Parathyroid adenoma (tissue), 2 donors: ENCODE data around the gene SEC61A2.

Experiments
- H2AFZ ChIP-seq: fragments of 300-600 bp; sonication (generic); one replicate; pipeline ENCODE4 v1.7.0; 2017; ENCODE audit warnings: antibody characterized with exemption, mild to moderate bottlenecking
- H3K27ac ChIP-seq: fragments of 300-600 bp; sonication (generic); one replicate; pipeline ENCODE4 v1.7.0; 2017
- H3K27me3 ChIP-seq: fragments of 300-600 bp; sonication (generic); one replicate; pipeline ENCODE4 v1.7.0; 2017; ENCODE audit warnings: low read length; ENCODE audit not compliant: control insufficient read depth, insufficient read depth
- H3K36me3 ChIP-seq: fragments of 300-600 bp; sonication (generic); one replicate; pipeline ENCODE4 v1.7.0; 2017; ENCODE audit warnings: low read length; ENCODE audit not compliant: control insufficient read depth, insufficient read depth
- H3K4me1 ChIP-seq: fragments of 300-600 bp; sonication (generic); one replicate; pipeline ENCODE4 v1.7.0; 2017; ENCODE audit warnings: control low read depth
- H3K4me2 ChIP-seq: fragments of 300-600 bp; sonication (generic); one replicate; pipeline ENCODE4 v1.7.0; 2017; ENCODE audit warnings: low read length
- H3K4me3 ChIP-seq: fragments of 300-600 bp; sonication (generic); one replicate; pipeline ENCODE4 v1.7.0; 2017; ENCODE audit warnings: low read depth, low read length
- H3K79me2 ChIP-seq: fragments of 300-600 bp; sonication (generic); one replicate; pipeline ENCODE4 v1.7.0; 2017; ENCODE audit warnings: control low read depth
- H3K9ac ChIP-seq: fragments of 300-600 bp; sonication (generic); one replicate; pipeline ENCODE4 v1.7.0; 2017; ENCODE audit warnings: mild to moderate bottlenecking
- H3K9me3 ChIP-seq: fragments of 300-600 bp; sonication (generic); one replicate; pipeline ENCODE4 v1.7.0; 2017; ENCODE audit warnings: low read length; ENCODE audit not compliant: control insufficient read depth
- CTCF ChIP-seq: fragments of 300-600 bp; sonication (generic); IDR thresholded peaks from one replicate; pipeline ENCODE4 v1.7.0; 2017; ENCODE audit warnings: antibody characterized with exemption, mild to moderate bottlenecking
- donor health status: primary hyperparathyroidism.

Gene SEC61A2

GRCh38 chr10:12186323-12186722 is 56.8 kb downstream of the SEC61A2 start:
- TF ChIP-seq CTCF: no peak
- Histone ChIP-seq H3K9me3 (no peaks in the 10 kb centered on the region), H3K4me1 (no peaks in the 10 kb centered on the region), H3K27ac (no peak overlapping the region), H3K4me2 (no peak overlapping the region), H2AFZ (no peak overlapping the region), H3K9ac (no peak overlapping the region), H3K36me3 (no peaks in the 10 kb centered on the region), H3K27me3 (no peaks in the 10 kb centered on the region), H3K4me3 (no peak overlapping the region), H3K79me2 (peaks cover 11% of the 10 kb centered on the region)

- Histone ChIP-seq H3K79me2 (peaks cover 11% of the 10 kb centered on the region), H3K27me3 (no peaks in the 10 kb centered on the region), H3K36me3 (no peaks in the 10 kb centered on the region), H3K4me1 (no peaks in the 10 kb centered on the region), H3K27ac (no peak overlapping the region), H3K4me3 (no peak overlapping the region), H2AFZ (no peak overlapping the region), H3K9ac (no peak overlapping the region), H3K9me3 (no peaks in the 10 kb centered on the region), H3K4me2 (no peak overlapping the region)
- TF ChIP-seq CTCF: no peak
Measured at GRCh38 chr10:12187321-12187905, 57.9 kb downstream of the SEC61A2 start.

GRCh38 chr10:12188656-12189055 is 59.2 kb downstream of the SEC61A2 start:
- no peaks in the 10 kb centered on the region for H3K36me3 ChIP-seq
- H3K4me1 ChIP-seq: no peaks in the 10 kb centered on the region
- peaks cover 13% of the 10 kb centered on the region for H3K79me2 ChIP-seq
- no peak overlapping the region for H3K9ac ChIP-seq
- H3K27ac ChIP-seq: no peak overlapping the region
- H3K4me3 ChIP-seq: no peak overlapping the region
- no peaks in the 10 kb centered on the region for H3K9me3 ChIP-seq
- H3K4me2 ChIP-seq: no peak overlapping the region
- TF ChIP-seq CTCF: no peak
- H2AFZ ChIP-seq: no peak overlapping the region
- no peaks in the 10 kb centered on the region for H3K27me3 ChIP-seq

GRCh38 chr10:12189426-12189825 is 59.9 kb downstream of the SEC61A2 start:
- Histone ChIP-seq H3K27ac (no peak overlapping the region), H3K79me2 (peaks cover 13% of the 10 kb centered on the region), H3K4me1 (peaks cover 4% of the 10 kb centered on the region), H3K9me3 (no peaks in the 10 kb centered on the region), H3K9ac (no peak overlapping the region), H3K4me2 (no peak overlapping the region), H2AFZ (no peak overlapping the region), H3K27me3 (no peaks in the 10 kb centered on the region), H3K4me3 (no peak overlapping the region), H3K36me3 (no peaks in the 10 kb centered on the region)
- TF ChIP-seq CTCF: no peak

GRCh38 chr10:12191715-12192114 is 62.2 kb downstream of the SEC61A2 start:
- H3K4me2 ChIP-seq: no peak overlapping the region
- no peaks in the 10 kb centered on the region for H3K36me3 ChIP-seq
- peaks cover 7% of the 10 kb centered on the region for H3K4me1 ChIP-seq
- TF ChIP-seq CTCF: no peak
- H3K9me3 ChIP-seq: no peaks in the 10 kb centered on the region
- H3K4me3 ChIP-seq: no peak overlapping the region
- no peak overlapping the region for H3K9ac ChIP-seq
- H3K27me3 ChIP-seq: no peaks in the 10 kb centered on the region
- H2AFZ ChIP-seq: no peak overlapping the region
- peaks cover 30% of the 10 kb centered on the region for H3K79me2 ChIP-seq
- H3K27ac ChIP-seq: no peak overlapping the region
